Mesenchymal stem cell (in vitro differentiated cells and primary cell): ENCODE results near the gene NNMT.
A peak's percentile ranks its signal among the peaks of the same experiment; 100 is the strongest.

ENCODE experiments used
- DNase-seq: peaks from one replicate; pipeline ENCODE4 v3.0.0-alpha.2; 2013
- H2AFZ ChIP-seq: one replicate; pipeline ENCODE4 v1.6.1; 2013; ENCODE audit warnings: low read depth, mild to moderate bottlenecking, control low read depth, inconsistent platforms, low read length, moderate library complexity
- H2AK5ac ChIP-seq: 2 replicates; pipeline ENCODE4 v1.6.1; 2013; ENCODE audit warnings: low read length, moderate library complexity, mild to moderate bottlenecking, inconsistent platforms; ENCODE audit not compliant: severe bottlenecking
- H2BK120ac ChIP-seq: one replicate; pipeline ENCODE4 v1.6.1; 2013; ENCODE audit warnings: low read depth, mild to moderate bottlenecking, inconsistent platforms, low read length, moderate library complexity
- H2BK12ac ChIP-seq, 2 experiments: one replicate each; pipeline ENCODE4 v1.6.1; 2013; ENCODE audit warnings: inconsistent platforms in 2 of 2, low read length in 2 of 2, mild to moderate bottlenecking in 2 of 2, moderate library complexity in 2 of 2, control low read depth in 1 of 2
- H2BK15ac ChIP-seq: one replicate; pipeline ENCODE4 v1.6.1; 2013; ENCODE audit warnings: mild to moderate bottlenecking, low read depth, inconsistent platforms; ENCODE audit not compliant: poor library complexity, severe bottlenecking
- H2BK5ac ChIP-seq: 2 replicates; pipeline ENCODE4 v1.6.1; 2013; ENCODE audit warnings: low read depth, mild to moderate bottlenecking, low read length, control low read depth, inconsistent platforms; ENCODE audit not compliant: poor library complexity, severe bottlenecking
- H3K14ac ChIP-seq, 2 experiments: one replicate each; pipeline ENCODE4 v1.6.1; 2013; ENCODE audit warnings: inconsistent platforms in 2 of 2, low read length in 2 of 2, control low read depth in 1 of 2, mild to moderate bottlenecking in 1 of 2, moderate library complexity in 1 of 2
- H3K18ac ChIP-seq, 2 experiments: one replicate each; pipeline ENCODE4 v1.6.1; 2013; ENCODE audit warnings: inconsistent platforms in 2 of 2, low read length in 2 of 2, control low read depth in 1 of 2, low read depth in 1 of 2, mild to moderate bottlenecking in 1 of 2
- H3K23ac ChIP-seq, 2 experiments: one replicate each; pipeline ENCODE4 v1.6.1; 2013; ENCODE audit warnings: inconsistent platforms in 2 of 2, low read length in 2 of 2, mild to moderate bottlenecking in 2 of 2, moderate library complexity in 2 of 2, control low read depth in 1 of 2
- H3K27ac ChIP-seq: 2 replicates; pipeline ENCODE4 v1.5.1; 2013; ENCODE audit warnings: mild to moderate bottlenecking, moderate library complexity, low read length, control low read depth, inconsistent platforms; ENCODE audit not compliant: poor library complexity, severe bottlenecking
- H3K27me3 ChIP-seq, 2 experiments: 2 replicates each; pipeline versions ENCODE4 v1.6.1 to v1.7.0; 2013; ENCODE audit warnings: low read length in 2 of 2, mild to moderate bottlenecking in 2 of 2, moderate library complexity in 2 of 2, control low read depth in 1 of 2, inconsistent platforms in 1 of 2; ENCODE audit not compliant: control insufficient read depth in 1 of 2, insufficient read depth in 1 of 2
- H3K36me3 ChIP-seq, 2 experiments: 2 replicates each; pipeline versions ENCODE4 v1.6.1 to v1.7.0; 2013; ENCODE audit warnings: low read length in 2 of 2, control low read depth in 1 of 2, inconsistent platforms in 1 of 2, low read depth in 1 of 2, mild to moderate bottlenecking in 1 of 2; ENCODE audit not compliant: insufficient read depth in 2 of 2, control insufficient read depth in 1 of 2
- H3K4ac ChIP-seq, 2 experiments: one replicate each; pipeline ENCODE4 v1.6.1; 2013; ENCODE audit warnings: inconsistent platforms in 2 of 2, low read length in 2 of 2, mild to moderate bottlenecking in 2 of 2, moderate library complexity in 2 of 2, control low read depth in 1 of 2, low read depth in 1 of 2
- H3K4me1 ChIP-seq: 2 replicates; pipeline ENCODE4 v1.6.1; 2013; ENCODE audit warnings: low read depth, low read length, control low read depth; ENCODE audit not compliant: control insufficient read depth, insufficient read depth
- H3K4me2 ChIP-seq: 2 replicates; pipeline ENCODE4 v1.6.1; 2013; ENCODE audit warnings: low read length, mild to moderate bottlenecking, inconsistent platforms; ENCODE audit not compliant: poor library complexity, severe bottlenecking
- H3K4me3 ChIP-seq, 2 experiments: 2 replicates each; pipeline versions ENCODE4 v1.5.1 to v1.7.0; 2013; ENCODE audit warnings: low read length in 2 of 2, mild to moderate bottlenecking in 2 of 2, control low read depth in 1 of 2, low read depth in 1 of 2; ENCODE audit not compliant: insufficient read depth in 1 of 2
- H3K79me1 ChIP-seq: replicated peaks from 2 replicates; pipeline ENCODE4 v1.6.1; 2013; ENCODE audit warnings: mild to moderate bottlenecking, control low read depth, low read length, inconsistent platforms; ENCODE audit not compliant: poor library complexity, severe bottlenecking
- H3K9ac ChIP-seq: 2 replicates; pipeline ENCODE4 v1.7.0; 2013; ENCODE audit warnings: mild to moderate bottlenecking, low read length, moderate library complexity
- H3K9me3 ChIP-seq: 2 replicates; pipeline ENCODE4 v1.7.0; 2013; ENCODE audit warnings: mild to moderate bottlenecking, low read length; ENCODE audit not compliant: control insufficient read depth
- H4K8ac ChIP-seq: one replicate; pipeline ENCODE4 v1.6.1; 2013; ENCODE audit warnings: inconsistent platforms, mild to moderate bottlenecking, low read length, moderate library complexity
- H4K91ac ChIP-seq: one replicate; pipeline ENCODE4 v1.6.1; 2013; ENCODE audit warnings: mild to moderate bottlenecking, low read length, inconsistent platforms
- WGBS: methylation state at CpG from one replicate; pipeline ENCODE4 v1.1.7; 2013; ENCODE audit warnings: mixed read lengths; 5-methylcytosine and 5-hydroxymethylcytosine counted together

NNMT gene

DNA sequence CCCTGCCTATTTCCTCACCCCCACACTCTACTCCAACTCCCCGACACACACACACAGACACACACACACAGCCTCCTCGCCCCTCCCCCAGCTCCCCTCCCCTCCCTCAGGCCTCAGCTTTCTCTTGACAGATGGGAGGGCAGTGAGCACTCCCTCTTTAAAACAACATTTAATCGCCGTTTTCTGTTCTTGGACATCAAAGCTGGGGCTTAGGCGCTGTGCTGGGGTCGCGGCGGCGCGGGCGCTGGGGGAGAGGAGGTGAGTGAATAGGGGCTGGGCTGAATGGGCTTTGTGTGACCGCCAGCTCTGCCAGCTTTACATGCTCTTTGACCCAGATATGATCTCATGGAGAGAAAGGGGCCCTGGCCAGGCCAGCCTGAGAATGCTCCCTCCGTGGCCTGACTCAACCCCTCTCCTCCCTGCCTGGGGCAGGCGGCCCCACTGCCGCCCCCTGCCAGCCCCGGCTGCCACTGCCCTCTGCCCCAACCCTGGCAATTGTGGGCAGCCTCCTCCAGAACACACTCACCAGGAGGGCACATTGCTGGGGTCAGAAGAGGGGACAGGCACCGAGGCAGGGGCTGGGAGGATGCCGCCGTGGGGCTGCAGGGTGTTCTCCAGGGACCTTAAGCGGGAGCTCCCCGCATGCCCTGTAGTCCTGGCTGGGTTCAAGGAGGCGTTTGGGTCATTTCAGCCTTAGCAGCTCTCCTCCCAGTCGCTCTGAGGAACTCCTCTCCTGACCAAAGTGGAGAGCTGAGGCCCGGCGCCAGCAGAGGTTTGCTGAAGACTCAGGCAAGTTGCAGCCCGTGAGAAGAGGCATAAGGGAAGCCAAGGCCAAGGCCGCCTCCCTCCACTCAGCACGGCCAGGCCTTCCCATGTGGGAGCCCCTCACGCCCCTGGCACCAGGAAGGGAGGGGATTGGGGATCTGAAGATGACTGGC is 38.3 kb upstream of the NNMT start:
- Histone ChIP-seq H2BK5ac (no peak overlapping the region), H2BK12ac (peak overlapping the region in 1 of 2 experiments; percentile 45)

DNA sequence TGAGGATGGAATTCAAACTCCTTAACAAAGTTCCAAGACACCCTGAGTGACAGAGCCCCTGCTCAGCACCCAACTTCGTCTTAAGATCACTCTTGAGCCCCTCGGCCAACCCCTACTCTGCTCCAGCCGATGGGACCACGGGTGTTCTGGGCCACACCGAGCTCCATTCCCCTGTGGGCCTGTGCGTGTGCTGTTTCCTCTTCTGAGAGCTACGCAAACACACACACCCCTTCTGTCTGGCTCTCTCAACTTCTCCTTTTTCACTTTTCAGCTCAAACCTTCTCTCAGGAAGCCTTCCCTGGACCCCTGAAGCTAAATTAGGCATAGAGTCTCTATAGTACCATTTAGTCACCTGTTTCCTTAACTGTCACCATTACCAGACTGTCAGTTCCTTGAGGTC is 37.5 kb upstream of the NNMT start:
- peaks cover 5% of the 10 kb centered on the region for H3K4me1 ChIP-seq
- H3K79me1 ChIP-seq: no peaks in the 10 kb centered on the region
- H3K4ac ChIP-seq: no peak overlapping the region
- H2BK15ac ChIP-seq: no peak overlapping the region
- H3K27me3 ChIP-seq: peaks cover 47 to 65% of the 10 kb centered on the region in 2 experiments
- H4K91ac ChIP-seq: no peak overlapping the region
- 88% methylated on average over 7 of the region's 7 CpGs for WGBS
- no peak overlapping the region for H2BK5ac ChIP-seq
- no peak overlapping the region for H3K14ac ChIP-seq
- H2AFZ ChIP-seq: no peak overlapping the region
- H3K23ac ChIP-seq: no peak overlapping the region
- H3K36me3 ChIP-seq: no peaks in the 10 kb centered on the region
- H3K4me2 ChIP-seq: no peak overlapping the region
- no peaks in the 10 kb centered on the region for H3K9me3 ChIP-seq
- no peak overlapping the region for H3K4me3 ChIP-seq
- no peak overlapping the region for H2BK120ac ChIP-seq
- no peak overlapping the region for H2AK5ac ChIP-seq
- H3K9ac ChIP-seq: no peak overlapping the region
- no peak overlapping the region for H4K8ac ChIP-seq
- DNase-seq: no peak
- H3K27ac ChIP-seq: no peak overlapping the region
- no peak overlapping the region for H2BK12ac ChIP-seq
- H3K18ac ChIP-seq: no peak overlapping the region

More for the DNA sequence above, 38.3 kb upstream of the NNMT start:
- Histone ChIP-seq H3K18ac (peak overlapping the region; percentile 40 to 77), H2AK5ac (no peak overlapping the region), H2BK15ac (peak overlapping the region; percentile 71), H3K4ac (peak overlapping the region in 1 of 2 experiments; percentile 41), H3K4me2 (no peak overlapping the region), H3K27ac (no peak overlapping the region), H2AFZ (no peak overlapping the region), H4K8ac (peak overlapping the region; percentile 72), H3K4me1 (peaks cover 5% of the 10 kb centered on the region), H2BK120ac (peak overlapping the region; percentile 55), H3K4me3 (no peak overlapping the region), H3K14ac (peak overlapping the region in 1 of 2 experiments; percentile 92), H3K79me1 (no peaks in the 10 kb centered on the region), H3K9ac (peak overlapping the region; percentile 24), H3K23ac (no peak overlapping the region), H3K27me3 (peaks cover 43 to 61% of the 10 kb centered on the region in 2 experiments), H3K36me3 (no peaks in the 10 kb centered on the region), H3K9me3 (no peaks in the 10 kb centered on the region), H4K91ac (peak overlapping the region; percentile 72)
- peak; percentile 44 for DNase-seq
- WGBS: 65% methylated on average over 29 of the region's 29 CpGs

GRCh38 chr11:114259124-114259526 is 37.1 kb upstream of the NNMT start:
- Histone ChIP-seq H2BK120ac (no peak overlapping the region), H4K91ac (peak overlapping the region; percentile 28), H3K18ac (no peak overlapping the region), H3K4me3 (no peak overlapping the region), H2AK5ac (no peak overlapping the region), H3K27ac (no peak overlapping the region), H3K9me3 (no peaks in the 10 kb centered on the region), H3K9ac (no peak overlapping the region), H4K8ac (no peak overlapping the region), H3K14ac (peak overlapping the region in 1 of 2 experiments; percentile 48), H3K4me2 (no peak overlapping the region), H2AFZ (no peak overlapping the region), H3K23ac (no peak overlapping the region), H3K36me3 (no peaks in the 10 kb centered on the region), H2BK12ac (no peak overlapping the region), H3K4me1 (peaks cover 5% of the 10 kb centered on the region), H3K4ac (no peak overlapping the region), H2BK5ac (no peak overlapping the region), H3K27me3 (peaks cover 51 to 70% of the 10 kb centered on the region in 2 experiments), H3K79me1 (no peaks in the 10 kb centered on the region), H2BK15ac (no peak overlapping the region)
- DNase-seq: no peak
- 83% methylated on average over 10 of the region's 10 CpGs for WGBS

DNA sequence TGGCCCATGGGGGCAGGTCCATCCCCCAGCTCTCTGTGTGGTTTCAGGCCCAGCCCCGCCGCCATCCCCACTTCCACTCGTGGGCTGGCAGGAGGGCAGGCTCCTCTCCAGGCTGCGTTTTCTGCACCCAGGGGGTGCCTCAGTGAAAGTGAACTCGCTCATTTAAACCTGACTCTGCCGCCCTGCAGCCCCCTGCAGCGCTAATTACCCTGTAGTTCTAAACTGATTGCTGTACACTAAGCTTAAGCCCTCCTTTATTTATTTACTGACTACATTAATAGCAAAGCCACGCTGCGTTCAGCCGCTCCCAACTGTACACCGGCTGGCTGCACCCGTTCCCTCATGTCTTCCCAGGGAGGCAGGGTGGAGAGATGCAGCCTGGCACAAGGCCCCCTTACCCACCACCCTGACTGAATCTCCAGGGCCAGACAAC is 36.6 kb upstream of the NNMT start:
- Histone ChIP-seq H2BK15ac (no peak overlapping the region), H3K4me2 (no peak overlapping the region), H3K4me3 (no peak overlapping the region), H3K18ac (no peak overlapping the region), H3K4me1 (peaks cover 5% of the 10 kb centered on the region), H2BK120ac (no peak overlapping the region), H3K27me3 (peaks cover 53 to 74% of the 10 kb centered on the region in 2 experiments), H2BK5ac (no peak overlapping the region), H4K8ac (no peak overlapping the region), H2AFZ (no peak overlapping the region), H2AK5ac (no peak overlapping the region), H3K14ac (no peak overlapping the region), H3K79me1 (no peaks in the 10 kb centered on the region), H3K27ac (no peak overlapping the region), H3K36me3 (no peaks in the 10 kb centered on the region), H2BK12ac (no peak overlapping the region), H4K91ac (peak overlapping the region; percentile 28), H3K4ac (no peak overlapping the region), H3K9me3 (no peaks in the 10 kb centered on the region), H3K23ac (no peak overlapping the region), H3K9ac (no peak overlapping the region)
- 90% methylated on average over 12 of the region's 12 CpGs for WGBS
- DNase-seq: no peak
